GM12878 (cell line): ENCODE data around the gene HYDIN. TPM values are rescaled to one million over a fixed set of nuclear protein-coding genes. Genes with fewer than 3 reads are reported as not detected.

Experiments used
- ATAC-seq: fragments of 200-7000 bp; cut with Tn5 transposase; 3 replicates; pipeline ENCODE4 v1.9.1; 2020; ENCODE audit warnings: mild to moderate bottlenecking, moderate library complexity
- BruUV-seq: library from RNA; stranded (reverse); fragments of 400-500 nt; replicated peaks from 2 replicates; lab custom pipeline; 2021; lab: Mats Ljungman, UMichigan
- CTCF ChIA-PET: fragments of 300-600 bp; sonication (Branson Sonifier 250); formaldehyde crosslinking; extraction: SDS; loops from one replicate; lab custom pipeline; 2021; ENCODE audit warnings: inconsistent platforms; lab: Yijun Ruan, JAX
- POLR2A ChIA-PET: fragments of 350-600 bp; formaldehyde crosslinking; extraction: SDS; loops from one replicate; lab custom pipeline; 2021; ENCODE audit warnings: inconsistent platforms; lab: Charles Lee
- RAD21 ChIA-PET: fragments of 300-600 bp; sonication (Branson Sonifier 250); formaldehyde crosslinking; loops from one replicate; lab custom pipeline; 2023; ENCODE audit warnings: antibody characterized with exemption; ENCODE audit not compliant: unreplicated experiment; lab: Charles Lee
- SMC1A ChIA-PET: fragments of 300-600 bp; sonication (Branson Sonifier 250); formaldehyde crosslinking; loops from one replicate; lab custom pipeline; 2023; ENCODE audit not compliant: unreplicated experiment, uncharacterized antibody; lab: Charles Lee
- DNase-seq: peaks from one replicate; pipeline ENCODE4 v3.0.0-alpha.2; 2011; ENCODE audit warnings: low read depth, low spot score
- FAIRE-seq: peaks from 3 replicates; lab custom pipeline; 2011; peaks lifted over from hg19 to GRCh38; lab: Jason Lieb, UNC
- H2AFZ ChIP-seq: 2 replicates; pipeline ENCODE4 v1.6.0; 2011; ENCODE audit warnings: low read depth, low read length, control low read depth; ENCODE audit not compliant: control insufficient read depth
- H3K27ac ChIP-seq: 2 replicates; pipeline ENCODE4 v1.5.1; 2011; ENCODE audit warnings: control low read depth; ENCODE audit not compliant: control insufficient read depth, insufficient read depth
- H3K27me3 ChIP-seq, 2 experiments: replicated peaks in 1 of 2; 2 replicates each; pipeline versions ENCODE4 v1.6.0 to v1.6.1; 2011; ENCODE audit warnings: low read length in 1 of 2; ENCODE audit not compliant: control insufficient read depth in 2 of 2, insufficient read depth in 2 of 2
- H3K36me3 ChIP-seq, 2 experiments: 2 replicates each; pipeline ENCODE4 v1.5.1; 2011; ENCODE audit warnings: low read length in 1 of 2; ENCODE audit not compliant: control insufficient read depth in 2 of 2, insufficient read depth in 2 of 2
- H3K4me1 ChIP-seq: 2 replicates; pipeline ENCODE4 v1.6.1; 2011; ENCODE audit warnings: mild to moderate bottlenecking, low read length, moderate library complexity, mixed read lengths; ENCODE audit not compliant: control insufficient read depth, insufficient read depth
- H3K4me2 ChIP-seq: 2 replicates; pipeline ENCODE4 v1.6.0; 2011; ENCODE audit warnings: control low read depth; ENCODE audit not compliant: control insufficient read depth, insufficient read depth
- H3K4me3 ChIP-seq: fragments of 200-600 bp; sonication (generic); 2 replicates; pipeline ENCODE4 v1.5.1; 2016
- H3K79me2 ChIP-seq: 2 replicates; pipeline ENCODE4 v1.6.0; 2011; ENCODE audit warnings: low read length; ENCODE audit not compliant: control insufficient read depth, insufficient read depth
- H3K9ac ChIP-seq: 2 replicates; pipeline ENCODE4 v1.8.0; 2011; ENCODE audit warnings: low read length, control low read depth, mixed read lengths; ENCODE audit not compliant: control insufficient read depth, insufficient read depth
- H3K9me3 ChIP-seq: replicated peaks from 3 replicates; pipeline ENCODE4 v1.5.1; 2011; ENCODE audit warnings: mild to moderate bottlenecking, low read length; ENCODE audit not compliant: control insufficient read depth, insufficient read depth
- H4K20me1 ChIP-seq: 2 replicates; pipeline ENCODE4 v1.6.0; 2011; ENCODE audit not compliant: control insufficient read depth, insufficient read depth
- BRCA1 ChIP-seq: IDR thresholded peaks from 2 replicates; pipeline ENCODE4 v1.6.1; 2011; ENCODE audit warnings: low read depth, low read length, improper control_type of control experiment
- CBFB ChIP-seq: IDR thresholded peaks from 2 replicates; pipeline ENCODE4 v1.6.1; 2016; ENCODE audit warnings: antibody characterized with exemption, low read depth
- EGR1 ChIP-seq, 2 experiments: IDR thresholded peaks; 1 replicate in 1 of 2; 2 replicates in 1 of 2; pipeline ENCODE4 v1.6.1; 2011 to 2012; ENCODE audit warnings: low read depth in 2 of 2, low read length in 2 of 2, borderline replicate concordance in 1 of 2, mild to moderate bottlenecking in 1 of 2, moderate library complexity in 1 of 2
- IKZF2 ChIP-seq, 2 experiments: fragments of 450-650 bp; IDR thresholded peaks; 2 replicates each; pipeline ENCODE4 v1.6.1; 2017; ENCODE audit warnings: mild to moderate bottlenecking in 2 of 2, moderate library complexity in 2 of 2
- IRF4 ChIP-seq: IDR thresholded peaks from 2 replicates; pipeline ENCODE4 v1.6.1; 2011; ENCODE audit warnings: low read depth, low read length
- KDM1A ChIP-seq: fragments of 200-600 bp; sonication (generic); IDR thresholded peaks from 2 replicates; pipeline ENCODE4 v1.6.1; 2016; ENCODE audit warnings: borderline replicate concordance
- MEF2A ChIP-seq: IDR thresholded peaks from 2 replicates; pipeline ENCODE4 v1.6.1; 2011; ENCODE audit warnings: low read depth, mild to moderate bottlenecking, low read length, moderate library complexity; ENCODE audit not compliant: insufficient read depth
- MYB ChIP-seq: fragments of 150-350 bp; IDR thresholded peaks from 2 replicates; pipeline ENCODE4 v1.6.1; 2014; ENCODE audit warnings: mild to moderate bottlenecking, low read depth, low read length, borderline replicate concordance
- NFYA ChIP-seq: IDR thresholded peaks from 2 replicates; pipeline ENCODE4 v1.6.1; 2011; ENCODE audit warnings: low read depth, mild to moderate bottlenecking, low read length, improper control_type of control experiment, borderline replicate concordance
- RAD21 ChIP-seq: IDR thresholded peaks from 2 replicates; pipeline ENCODE4 v1.6.1; 2011; ENCODE audit warnings: mild to moderate bottlenecking, low read depth, low read length, moderate library complexity; ENCODE audit not compliant: insufficient read depth
- RB1 ChIP-seq: fragments of 450-650 bp; formaldehyde crosslinking; IDR thresholded peaks from 2 replicates; pipeline ENCODE4 v1.6.1; 2017; ENCODE audit warnings: mild to moderate bottlenecking, borderline replicate concordance
- RELA ChIP-seq: fragments of 450-650 bp; IDR thresholded peaks from 2 replicates; pipeline ENCODE4 v1.8.0; 2014; ENCODE audit warnings: borderline replicate concordance; ENCODE audit not compliant: partially characterized antibody
- SMAD1 ChIP-seq: fragments of 450-650 bp; IDR thresholded peaks from 2 replicates; pipeline ENCODE4 v1.6.1; 2018; ENCODE audit warnings: mild to moderate bottlenecking, low read depth; ENCODE audit not compliant: partially characterized antibody
- SREBF2 ChIP-seq: IDR thresholded peaks from 2 replicates; pipeline ENCODE4 v1.6.1; 2012; ENCODE audit warnings: mild to moderate bottlenecking, low read length
- SRF ChIP-seq, 2 experiments: IDR thresholded peaks; 2 replicates each; pipeline ENCODE4 v1.6.1; 2011; ENCODE audit warnings: low read depth in 2 of 2, low read length in 2 of 2, mild to moderate bottlenecking in 1 of 2, moderate library complexity in 1 of 2
- STAT1 ChIP-seq: fragments of 450-650 bp; conservative IDR thresholded peaks from 2 replicates; pipeline ENCODE4 v1.6.1; 2014; ENCODE audit warnings: antibody characterized with exemption, mild to moderate bottlenecking
- ZZZ3 ChIP-seq: IDR thresholded peaks from 2 replicates; pipeline ENCODE4 v1.6.1; 2011; ENCODE audit warnings: low read depth; ENCODE audit not compliant: control insufficient read depth, insufficient read length
- WGBS: methylation state at CpG from one replicate; pipeline ENCODE4 v1.1.6; 2016; ENCODE audit warnings: low lambda C conversion rate; ENCODE audit not compliant: insufficient replicate concordance, insufficient coverage; ENCODE audit errors: missing lambda C conversion rate; 5-methylcytosine and 5-hydroxymethylcytosine counted together
- in situ Hi-C: fragments of 300-500 bp; cut with MboI; formaldehyde crosslinking; loops from 9 replicates; pipeline ENCODE4 v1.14.3; 2018; ENCODE audit warnings: mixed read lengths
- intact Hi-C: fragments of 100-400 bp; cut with micrococcal nuclease; formaldehyde crosslinking; loops from one replicate; pipeline ENCODE4 v1.14.2; 2022; ENCODE audit not compliant: unreplicated experiment
- polyA plus RNA-seq, 11 experiments: library from polyadenylated mRNA; depleted of rRNA in 4 of 11; unstranded in 6 of 11; stranded (reverse) in 5 of 11; fragments of >200 nt; fragmentation: Nextera tagmentation in 4 of 11; fragmentation: Illumina TruSeq in 1 of 11; extraction: Ambion mirVana in 4 of 11; extraction: Trizol in 1 of 11; gene quantifications; 1 replicate in 1 of 11; 2 replicates in 10 of 11; pipeline versions ENCODE4 v1.2.1 to v1.2.3, GENCODE V29; 2011 to 2016; ENCODE audit warnings: inconsistent platforms in 2 of 11, missing spikeins in 2 of 11, low read depth in 1 of 11
- total RNA-seq, 4 experiments: library from RNA; depleted of rRNA in 3 of 4; stranded (reverse); fragments of >200 nt in 3 of 4; fragmentation: Illumina TruSeq in 1 of 4; extraction: Trizol in 1 of 4; gene quantifications; 2 replicates each; pipeline versions ENCODE4 v1.2.1 to v1.2.3, GENCODE V29; 2013 to 2021
- TF ChIP-seq, protein P1 (sequence below): fragments of 450-650 bp; IDR thresholded peaks from 2 replicates; pipeline ENCODE4 v1.6.1; 2017; ENCODE audit warnings: mild to moderate bottlenecking

HYDIN gene
- total and polyA plus RNA-seq, 10 of the 15 experiments (the other 5 are each of a cell fraction or from before 2014, with no cell fraction given) = 0.01 to 0.30 (median 0.10) TPM; not detected in 7

GRCh38 chr16:71201054-71201453 is 29.5 kb downstream of the HYDIN start:
- H3K4me3 ChIP-seq = no peak overlapping the region

More at GRCh38 chr16:71201054-71201453, 29.5 kb downstream of the HYDIN start:
- FAIRE-seq (no peak), ATAC-seq (no peak), DNase-seq (no peak)
- Histone ChIP-seq H3K36me3 (no peaks in the 10 kb centered on the region), H3K4me1 (no peaks in the 10 kb centered on the region)
- CTCF ChIA-PET = no interaction called here
- no TSS peak for BruUV-seq
- TF ChIP-seq SMAD1 (no peak), CBFB (no peak), RB1 (no peak), NFYA (no peak), SREBF2 (no peak), KDM1A (no peak), ZZZ3 (no peak), SRF (IDR thresholded peaks at IDR 0.05; ENCODE audit: low read depth in 2 of 2, low read length in 2 of 2) (no peak), IRF4 (no peak), BRCA1 (no peak), RAD21 (no peak), STAT1 (no peak), EGR1 (IDR thresholded peaks at IDR 0.05; ENCODE audit: borderline replicate concordance in 1 of 2, low read depth in 2 of 2, low read length in 2 of 2) (no peak), IKZF2 (IDR thresholded peaks at IDR 0.05) (no peak), RELA (no peak), MEF2A (no peak), MYB (no peak)
- TF ChIP-seq, protein P1, sequence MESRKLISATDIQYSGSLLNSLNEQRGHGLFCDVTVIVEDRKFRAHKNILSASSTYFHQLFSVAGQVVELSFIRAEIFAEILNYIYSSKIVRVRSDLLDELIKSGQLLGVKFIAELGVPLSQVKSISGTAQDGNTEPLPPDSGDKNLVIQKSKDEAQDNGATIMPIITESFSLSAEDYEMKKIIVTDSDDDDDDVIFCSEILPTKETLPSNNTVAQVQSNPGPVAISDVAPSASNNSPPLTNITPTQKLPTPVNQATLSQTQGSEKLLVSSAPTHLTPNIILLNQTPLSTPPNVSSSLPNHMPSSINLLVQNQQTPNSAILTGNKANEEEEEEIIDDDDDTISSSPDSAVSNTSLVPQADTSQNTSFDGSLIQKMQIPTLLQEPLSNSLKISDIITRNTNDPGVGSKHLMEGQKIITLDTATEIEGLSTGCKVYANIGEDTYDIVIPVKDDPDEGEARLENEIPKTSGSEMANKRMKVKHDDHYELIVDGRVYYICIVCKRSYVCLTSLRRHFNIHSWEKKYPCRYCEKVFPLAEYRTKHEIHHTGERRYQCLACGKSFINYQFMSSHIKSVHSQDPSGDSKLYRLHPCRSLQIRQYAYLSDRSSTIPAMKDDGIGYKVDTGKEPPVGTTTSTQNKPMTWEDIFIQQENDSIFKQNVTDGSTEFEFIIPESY = no peak
- TF ChIP-seq, all 136 proteins: peak for 0
- H3K27ac ChIP-seq = no peak overlapping the region
- ChIA-PET RAD21 (no interaction called here), POLR2A (interaction anchor here (0.5 kb wide), 1 partner anchor 88 kb away, joined by 3 read pairs; the partner anchor contains the start of gene CMTR2), SMC1A (no interaction called here)
- H3K4me2 ChIP-seq = no peak overlapping the region
- no peak overlapping the region for H2AFZ ChIP-seq
- no peaks in the 10 kb centered on the region for H3K79me2 ChIP-seq
- H3K9me3 ChIP-seq = no peaks in the 10 kb centered on the region
- H3K9ac ChIP-seq = no peak overlapping the region
- intact Hi-C loops (no loop called here), in situ Hi-C loops (no loop called here)
- H4K20me1 ChIP-seq = no peaks in the 10 kb centered on the region
- WGBS = 0% methylated on average over 1 of the region's 1 CpG
- no peaks in the 10 kb centered on the region for H3K27me3 ChIP-seq
